ENCODE data around the gene CNIH1.

GRCh38 chr14:54423991-54424390, 17.2 kb downstream of the CNIH1 start:
- TF ChIP-seq CTCF (IDR thresholded peaks at IDR 0.05) (no peak), POLR2AphosphoS5 (IDR thresholded peaks at IDR 0.05) (no peak), POLR2A (IDR thresholded peaks at IDR 0.05) (no peak)

Measured in transverse colon (tissue), 4 donors.